Tibial nerve (tissue), 4 donors: ENCODE data around the gene MMP19.
"Not testable (repeated sequence)": the region's sequence is repeated elsewhere in the genome, so short reads cannot be mapped to it uniquely, and the experiment has no call there.

ENCODE experiments used
- EP300 ChIP-seq, 2 donors: sonication (generic); formaldehyde crosslinking; IDR thresholded peaks; one replicate each; pipeline ENCODE4 v1.6.1; 2017; ENCODE audit warnings: antibody characterized with exemption in 2 of 2, mild to moderate bottlenecking in 1 of 2
- TF ChIP-seq, protein P1 (sequence below), 5 experiments: fragments of 200-600 bp in 3 of 5; fragments of 450-650 bp in 2 of 5; sonication (generic) in 3 of 5; IDR thresholded peaks; one replicate each; pipeline ENCODE4 v1.5.1; 2016 to 2019; ENCODE audit warnings: antibody characterized with exemption in 5 of 5, mild to moderate bottlenecking in 3 of 5, moderate library complexity in 2 of 5

DNA sequence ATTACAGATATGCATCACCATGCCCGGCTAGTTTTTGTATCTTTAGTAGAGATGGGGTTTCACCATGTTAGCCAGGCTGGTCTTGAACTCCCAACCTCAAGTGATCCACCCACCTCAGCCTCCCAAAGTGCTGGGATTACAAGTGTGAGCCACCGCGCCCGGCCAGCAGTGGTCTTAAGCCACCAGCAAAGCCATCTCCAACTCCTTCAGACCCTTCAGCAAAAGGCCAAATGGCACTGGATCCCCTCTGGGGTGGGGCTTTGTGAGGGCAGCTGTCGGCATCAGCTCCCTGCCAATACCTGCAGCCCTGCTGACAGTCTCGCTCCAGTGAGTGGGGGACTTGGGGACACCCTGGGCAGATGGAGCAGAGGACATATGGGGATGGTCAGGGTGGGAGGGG lies 8.3 kb downstream of the MMP19 start:
- TF ChIP-seq EP300 (IDR thresholded peaks at IDR 0.05) = not testable (repeated sequence)
- TF ChIP-seq, protein P1, sequence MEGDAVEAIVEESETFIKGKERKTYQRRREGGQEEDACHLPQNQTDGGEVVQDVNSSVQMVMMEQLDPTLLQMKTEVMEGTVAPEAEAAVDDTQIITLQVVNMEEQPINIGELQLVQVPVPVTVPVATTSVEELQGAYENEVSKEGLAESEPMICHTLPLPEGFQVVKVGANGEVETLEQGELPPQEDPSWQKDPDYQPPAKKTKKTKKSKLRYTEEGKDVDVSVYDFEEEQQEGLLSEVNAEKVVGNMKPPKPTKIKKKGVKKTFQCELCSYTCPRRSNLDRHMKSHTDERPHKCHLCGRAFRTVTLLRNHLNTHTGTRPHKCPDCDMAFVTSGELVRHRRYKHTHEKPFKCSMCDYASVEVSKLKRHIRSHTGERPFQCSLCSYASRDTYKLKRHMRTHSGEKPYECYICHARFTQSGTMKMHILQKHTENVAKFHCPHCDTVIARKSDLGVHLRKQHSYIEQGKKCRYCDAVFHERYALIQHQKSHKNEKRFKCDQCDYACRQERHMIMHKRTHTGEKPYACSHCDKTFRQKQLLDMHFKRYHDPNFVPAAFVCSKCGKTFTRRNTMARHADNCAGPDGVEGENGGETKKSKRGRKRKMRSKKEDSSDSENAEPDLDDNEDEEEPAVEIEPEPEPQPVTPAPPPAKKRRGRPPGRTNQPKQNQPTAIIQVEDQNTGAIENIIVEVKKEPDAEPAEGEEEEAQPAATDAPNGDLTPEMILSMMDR (IDR thresholded peaks at IDR 0.05) = not testable (repeated sequence)
